NCI-H1436 treated with DMSO at 0.1 percent for 48 hours (cell line): ENCODE data around the gene INHA.

Source experiments
- DNase-seq: peaks from one replicate; lab custom pipeline; 2025; lab: John Stamatoyannopoulos, UW

Gene INHA

GRCh38 chr2:219612577-219613286, 40.6 kb downstream of the INHA start:
- DNase-seq: no peak

DNA sequence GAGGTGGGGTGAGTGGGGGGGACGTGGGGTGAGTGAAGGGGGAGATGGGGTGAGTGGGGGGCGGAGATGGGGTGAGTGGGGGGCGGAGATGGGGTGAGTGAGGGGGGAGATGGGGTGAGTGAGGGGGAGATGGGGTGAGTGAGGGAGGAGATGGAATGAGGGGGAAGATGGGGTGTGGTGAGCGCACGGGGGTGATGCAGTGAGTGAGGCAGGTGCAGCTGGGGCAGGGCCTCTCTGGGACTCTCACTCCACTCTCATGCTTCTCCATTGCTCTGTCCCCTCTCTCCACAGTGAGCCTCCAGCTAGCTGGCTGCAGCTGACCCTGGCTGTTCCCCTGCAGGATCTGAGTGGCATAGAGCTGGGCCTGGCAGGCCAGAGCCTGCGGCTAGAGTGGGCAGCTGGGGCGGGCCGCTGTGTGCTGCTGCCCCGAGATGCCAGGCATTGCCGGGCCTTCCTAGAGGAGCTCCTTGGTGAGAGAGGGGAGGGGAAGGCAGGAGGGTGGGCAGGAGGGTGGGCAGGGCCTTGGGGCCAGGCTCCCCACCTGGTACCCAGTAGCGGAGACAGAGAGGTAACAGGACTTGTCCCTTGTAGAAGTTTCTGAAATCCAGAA, 41.5 kb downstream of the INHA start:
- DNase-seq: no peak

GRCh38 chr2:219614076-219614860, 42.2 kb downstream of the INHA start:
- DNase-seq: no peak

DNA sequence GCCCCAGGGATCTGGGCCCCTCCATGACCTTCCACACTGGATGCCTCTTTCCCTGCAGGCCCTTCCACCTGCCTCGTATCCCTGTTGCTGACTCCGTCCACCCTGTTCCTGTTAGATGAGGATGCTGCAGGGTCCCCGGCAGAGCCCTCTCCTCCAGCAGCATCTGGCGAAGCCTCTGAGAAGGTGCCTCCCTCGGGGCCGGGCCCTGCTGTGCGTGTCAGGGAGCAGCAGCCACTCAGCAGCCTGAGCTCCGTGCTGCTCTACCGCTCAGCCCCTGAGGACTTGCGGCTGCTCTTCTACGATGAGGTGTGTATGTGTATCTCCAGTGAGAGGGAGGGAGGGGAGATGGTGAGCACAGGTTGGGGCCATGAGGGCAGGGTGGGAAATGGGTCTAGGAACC, 42.9 kb downstream of the INHA start:
- DNase-seq: no peak

- DNase-seq: no peak
Measured at GRCh38 chr2:219615894-219616293, 43.8 kb downstream of the INHA start.

DNA sequence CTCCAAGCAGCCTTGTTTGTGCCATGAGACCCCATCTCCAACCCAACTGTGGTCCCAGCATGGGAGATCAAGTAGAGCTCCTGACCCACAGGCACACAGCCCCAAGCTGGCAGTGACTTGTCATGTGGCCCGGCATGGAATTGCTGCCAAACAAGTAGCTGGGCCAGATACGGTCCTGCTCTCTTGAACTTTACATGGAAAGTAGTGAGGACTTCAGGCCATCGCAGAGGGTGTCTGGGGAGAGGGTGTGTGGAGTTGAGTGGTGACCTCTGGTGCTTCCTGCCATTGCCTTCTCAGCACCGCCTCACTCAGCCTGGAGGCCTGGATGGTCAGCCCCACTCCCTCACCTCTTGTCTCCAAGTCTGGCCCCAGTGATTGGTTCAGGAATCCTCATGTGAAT, 44.4 kb downstream of the INHA start:
- no peak for DNase-seq

DNA sequence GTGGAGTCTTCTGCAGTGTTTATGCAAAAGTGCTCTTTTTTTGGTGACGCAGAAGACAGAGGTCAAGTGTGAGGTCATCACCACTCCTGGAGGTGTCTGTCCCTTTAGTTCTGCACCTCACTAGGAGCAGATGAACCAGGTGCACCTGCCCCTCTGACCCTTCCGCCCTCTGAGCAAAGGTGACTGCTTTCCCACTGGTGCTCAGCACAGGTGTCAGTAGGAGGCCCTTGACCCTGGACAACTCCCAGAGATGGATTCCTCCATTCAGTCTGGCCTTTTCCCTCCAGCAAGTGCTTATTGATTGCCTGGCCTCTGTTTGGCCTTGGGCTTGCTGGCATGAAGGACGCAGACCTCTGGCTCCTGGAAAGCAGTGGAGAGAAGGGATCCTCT, 46.6 kb downstream of the INHA start:
- DNase-seq: no peak

DNA sequence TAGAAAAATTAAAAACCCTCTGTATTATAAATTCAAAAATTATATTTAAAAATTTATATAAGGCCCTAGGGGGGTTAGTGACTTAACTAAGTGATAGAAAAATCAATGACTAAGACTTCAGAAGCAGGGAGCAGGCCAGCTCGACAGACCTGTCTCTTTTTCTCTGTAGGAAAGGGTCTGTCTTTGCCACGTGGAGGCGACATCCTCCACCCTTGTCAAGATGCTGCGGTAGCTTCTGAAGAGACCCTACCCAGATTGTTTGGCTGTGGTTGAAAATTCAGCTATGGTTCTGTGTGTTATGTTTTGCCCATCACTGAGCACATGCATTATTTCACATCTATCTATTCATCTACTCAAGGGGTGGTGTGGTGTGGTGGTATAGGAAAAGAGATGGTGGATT, 47.1 kb downstream of the INHA start:
- DNase-seq: no peak

DNA sequence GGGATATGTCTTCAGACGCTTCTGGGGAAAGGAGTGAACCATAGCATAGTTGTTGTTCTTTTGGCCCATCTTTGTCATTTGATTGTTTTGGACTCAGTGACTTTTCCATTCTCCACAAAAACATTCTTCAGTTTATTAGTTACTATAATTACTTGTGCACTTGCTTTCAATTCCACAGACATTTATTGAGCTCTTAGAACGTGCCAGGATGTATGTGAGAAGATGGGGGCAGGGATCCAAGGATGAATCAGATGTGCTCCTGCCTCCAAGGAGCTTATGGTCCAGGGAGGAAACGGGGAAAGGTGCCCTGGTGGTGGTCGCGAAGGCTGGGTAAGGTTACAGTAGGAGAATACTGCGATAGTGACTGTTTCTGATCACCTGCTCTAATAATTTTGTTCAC, 48.4 kb downstream of the INHA start:
- no peak for DNase-seq

GRCh38 chr2:219621935-219622334, 49.8 kb downstream of the INHA start:
- DNase-seq: no peak

GRCh38 chr2:219622472-219622871, 50.4 kb downstream of the INHA start:
- DNase-seq: no peak

DNA sequence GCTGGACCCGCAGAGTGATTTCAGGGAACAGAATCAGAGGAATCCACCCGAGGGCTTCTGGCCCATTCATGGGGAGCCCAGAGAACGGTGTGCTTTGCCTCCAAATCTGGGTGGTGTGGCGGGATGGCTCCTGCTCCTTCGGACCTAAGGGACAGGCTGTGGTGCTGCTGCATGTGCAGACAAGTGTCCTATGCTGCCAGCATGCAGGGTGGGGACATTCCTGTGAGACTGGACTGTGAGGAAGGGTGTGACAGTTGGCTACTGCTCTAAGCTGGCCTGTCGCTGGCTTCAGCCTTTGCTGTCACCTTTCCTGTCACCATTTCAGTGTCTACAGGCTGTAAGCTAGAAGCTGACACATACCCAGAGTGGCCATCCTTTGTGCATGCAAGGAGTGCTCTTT, 52.5 kb downstream of the INHA start:
- DNase-seq: no peak

- DNase-seq: no peak
Measured at GRCh38 chr2:219625179-219625578, 53.1 kb downstream of the INHA start.
